Gastroesophageal sphincter (tissue), 4 donors: ENCODE results near the gene PRKG1. TPM values are rescaled to one million over a fixed set of nuclear protein-coding genes. Genes with fewer than 3 reads are reported as not detected.

Experiments
- ATAC-seq: fragments of 150-250 bp; one replicate; pipeline ENCODE4 v1.9.1; 2016; ENCODE audit warnings: mild to moderate bottlenecking, moderate library complexity
- H3K27ac ChIP-seq, 4 donors: fragments of 200-600 bp; sonication (generic) in 3 of 4; 1 replicate in 3 of 4; 2 replicates in 1 of 4; pipeline ENCODE4 v1.5.1; 2016 to 2019
- H3K27me3 ChIP-seq: fragments of 200-600 bp; sonication (generic); one replicate; pipeline ENCODE4 v1.5.1; 2019
- H3K36me3 ChIP-seq, 2 donors: fragments of 200-600 bp; sonication (generic); one replicate each; pipeline ENCODE4 v1.5.1; 2019; ENCODE audit warnings: control low read depth in 1 of 2
- H3K4me1 ChIP-seq, 3 donors: fragments of 200-600 bp; sonication (generic); 1 replicate in 2 of 3; 2 replicates in 1 of 3; pipeline ENCODE4 v1.5.1; 2016 to 2019; ENCODE audit warnings: control low read depth in 2 of 3
- H3K4me3 ChIP-seq, 2 donors: fragments of 200-600 bp; sonication (generic); one replicate each; pipeline ENCODE4 v1.5.1; 2019; ENCODE audit warnings: mild to moderate bottlenecking in 1 of 2, moderate library complexity in 1 of 2
- H3K9me3 ChIP-seq, 3 donors: fragments of 200-600 bp; sonication (generic); one replicate each; pipeline ENCODE4 v1.5.1; 2017 to 2019; ENCODE audit warnings: control low read depth in 2 of 3
- CTCF ChIP-seq, 4 experiments: fragments of 200-600 bp in 2 of 4; fragments of 450-650 bp in 2 of 4; sonication (generic) in 1 of 4; IDR thresholded peaks; one replicate each; pipeline ENCODE4 v1.5.1; 2017 to 2019; ENCODE audit warnings: antibody characterized with exemption in 4 of 4, mild to moderate bottlenecking in 2 of 4, moderate library complexity in 2 of 4
- EP300 ChIP-seq: sonication (generic); formaldehyde crosslinking; IDR thresholded peaks from one replicate; pipeline ENCODE4 v1.6.1; 2017; ENCODE audit warnings: antibody characterized with exemption, mild to moderate bottlenecking
- POLR2A ChIP-seq, 2 donors: fragments of 450-650 bp; IDR thresholded peaks; one replicate each; pipeline ENCODE4 v1.6.1; 2017; ENCODE audit warnings: antibody characterized with exemption in 2 of 2, mild to moderate bottlenecking in 2 of 2, moderate library complexity in 1 of 2
- POLR2AphosphoS5 ChIP-seq: sonication (generic); formaldehyde crosslinking; IDR thresholded peaks from one replicate; pipeline ENCODE4 v1.6.1; 2017; ENCODE audit warnings: antibody characterized with exemption
- WGBS, 2 donors: methylation state at CpG; one replicate each; pipeline ENCODE4 v1.1.5; 2018; ENCODE audit warnings: low coverage in 1 of 2; 5-methylcytosine and 5-hydroxymethylcytosine counted together
- total RNA-seq, 4 donors: library from RNA; depleted of rRNA; stranded (reverse); fragments of >200 nt; gene quantifications; one replicate each; pipeline ENCODE4 v1.1.0, GENCODE V29; 2016

Gene PRKG1
- total RNA-seq, 4 donors from 2014 or later, result 27.5 to 73.2 (median 39.2) TPM

- H3K9me3 ChIP-seq, result no peaks in the 10 kb centered on the region
- H3K4me1 ChIP-seq, result no peaks in the 10 kb centered on the region
- no peaks in the 10 kb centered on the region for H3K36me3 ChIP-seq
- no peaks in the 10 kb centered on the region for H3K27me3 ChIP-seq
- H3K27ac ChIP-seq, result no peak overlapping the region
- WGBS, 2 donors, result 27 to 60% methylated on average over 1 of the region's 1 CpG
- TF ChIP-seq EP300 (no peak), POLR2AphosphoS5 (no peak), CTCF (IDR thresholded peaks at IDR 0.05) (no peak), POLR2A (IDR thresholded peaks at IDR 0.05) (no peak)
- no peak for ATAC-seq
- no peak overlapping the region for H3K4me3 ChIP-seq
Measured at GRCh38 chr10:52145636-52146035, 1071.3 kb downstream of the PRKG1 start.

DNA sequence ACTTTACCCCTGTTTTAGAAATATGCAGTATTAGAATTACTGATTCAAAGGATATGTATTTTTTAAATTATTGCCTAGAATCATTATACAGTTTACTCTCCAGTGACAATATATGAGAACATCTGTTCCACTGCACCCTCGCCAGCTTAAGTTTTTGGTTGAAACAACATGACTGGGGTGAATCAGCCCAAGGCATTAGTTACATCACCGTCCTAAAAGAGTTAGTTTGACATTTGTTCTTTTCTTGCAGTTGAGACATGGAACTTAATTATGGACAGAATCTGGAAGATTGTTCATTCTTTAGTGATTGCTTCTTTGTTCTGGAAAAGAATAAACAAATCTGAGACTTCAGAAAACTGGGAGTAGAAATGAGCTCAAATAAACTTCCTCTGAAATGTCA, 1072.5 kb downstream of the PRKG1 start:
- no peaks in the 10 kb centered on the region for H3K36me3 ChIP-seq
- no peak overlapping the region for H3K4me3 ChIP-seq
- H3K27me3 ChIP-seq, result no peaks in the 10 kb centered on the region
- H3K27ac ChIP-seq, result no peak overlapping the region
- ATAC-seq, result no peak
- H3K4me1 ChIP-seq, result no peaks in the 10 kb centered on the region
- no peaks in the 10 kb centered on the region for H3K9me3 ChIP-seq
- TF ChIP-seq POLR2AphosphoS5 (no peak), POLR2A (IDR thresholded peaks at IDR 0.05) (no peak), EP300 (no peak)
- WGBS, 2 donors, result 54 to 69% methylated on average over 2 of the region's 2 CpGs

DNA sequence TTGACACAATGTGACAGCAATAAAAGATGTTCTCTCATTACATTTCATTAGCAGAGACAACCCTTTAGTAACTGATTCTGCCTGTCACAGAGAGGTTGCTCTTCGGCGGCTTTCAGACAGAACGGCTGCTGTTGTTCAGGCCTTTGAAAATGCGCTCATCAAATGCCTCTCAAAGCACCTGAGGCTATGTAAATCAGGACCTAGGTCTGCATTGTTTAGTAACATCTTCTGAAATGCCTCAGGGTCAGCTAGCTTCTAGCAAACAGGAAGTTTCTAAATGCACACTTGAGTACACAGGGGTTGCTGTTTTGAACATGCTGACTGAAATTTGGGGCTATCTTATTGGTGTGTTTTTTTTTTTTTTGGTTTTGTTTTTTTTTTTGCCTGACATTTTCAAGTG, 1096.5 kb downstream of the PRKG1 start:
- Histone ChIP-seq H3K36me3 (no peaks in the 10 kb centered on the region), H3K4me1 (no peaks in the 10 kb centered on the region), H3K9me3 (no peaks in the 10 kb centered on the region), H3K27me3 (no peaks in the 10 kb centered on the region), H3K27ac (no peak overlapping the region), H3K4me3 (no peak overlapping the region)
- no peak for ATAC-seq
- WGBS, 2 donors, result 73 to 88% methylated on average over 3 to 4 of the region's 4 CpGs
- TF ChIP-seq EP300, result no peak
- TF ChIP-seq CTCF (IDR thresholded peaks at IDR 0.05), result no peak
- no peak for TF ChIP-seq POLR2A (IDR thresholded peaks at IDR 0.05)
- no peak for TF ChIP-seq POLR2AphosphoS5

DNA sequence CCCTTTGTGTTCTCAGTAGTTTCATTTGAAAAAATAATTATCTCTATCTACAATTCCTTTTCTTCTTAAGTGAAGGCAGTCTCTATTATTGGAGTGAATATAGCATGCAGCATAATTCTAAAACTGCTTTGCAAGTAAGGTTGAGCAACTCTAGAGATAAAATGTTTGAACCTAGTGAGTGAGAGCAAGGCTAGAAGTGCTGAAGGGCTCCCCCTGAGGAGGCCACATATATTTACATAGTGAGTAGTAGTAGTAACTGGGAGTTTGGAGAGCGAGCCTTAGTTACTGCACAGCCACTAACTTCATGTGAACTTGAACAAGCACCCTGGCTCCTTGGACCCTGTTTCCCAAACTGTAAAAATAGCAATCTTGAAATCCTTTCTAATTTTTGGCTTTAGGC, 1098.3 kb downstream of the PRKG1 start:
- Histone ChIP-seq H3K4me3 (no peak overlapping the region), H3K9me3 (peaks cover 0 to 14% (median 0%) of the 10 kb centered on the region in 3 donors)
- WGBS, 2 donors, result 100% methylated on average over 1 of the region's 1 CpG; no CpG with 5 or more reads in 1 of the 2 donors

GRCh38 chr10:52185256-52185655, 1111.0 kb downstream of the PRKG1 start:
- no peaks in the 10 kb centered on the region for H3K4me1 ChIP-seq
- H3K4me3 ChIP-seq, result no peak overlapping the region
- no peaks in the 10 kb centered on the region for H3K36me3 ChIP-seq
- no peak overlapping the region for H3K27ac ChIP-seq
- no peaks in the 10 kb centered on the region for H3K27me3 ChIP-seq
- ATAC-seq, result no peak
- no peaks in the 10 kb centered on the region for H3K9me3 ChIP-seq
- TF ChIP-seq POLR2AphosphoS5, result no peak
- no peak for TF ChIP-seq POLR2A (IDR thresholded peaks at IDR 0.05)
- TF ChIP-seq CTCF (IDR thresholded peaks at IDR 0.05), result no peak
- TF ChIP-seq EP300, result no peak

More for the DNA sequence above, 1098.3 kb downstream of the PRKG1 start:
- H3K4me1 ChIP-seq, result no peaks in the 10 kb centered on the region
- ATAC-seq, result no peak
- no peaks in the 10 kb centered on the region for H3K36me3 ChIP-seq
- H3K27ac ChIP-seq, result no peak overlapping the region
- no peaks in the 10 kb centered on the region for H3K27me3 ChIP-seq
- TF ChIP-seq POLR2A (IDR thresholded peaks at IDR 0.05), result no peak
- no peak for TF ChIP-seq CTCF (IDR thresholded peaks at IDR 0.05)
